ENCODE data around the gene ECT2L.

Gene ECT2L

DNA sequence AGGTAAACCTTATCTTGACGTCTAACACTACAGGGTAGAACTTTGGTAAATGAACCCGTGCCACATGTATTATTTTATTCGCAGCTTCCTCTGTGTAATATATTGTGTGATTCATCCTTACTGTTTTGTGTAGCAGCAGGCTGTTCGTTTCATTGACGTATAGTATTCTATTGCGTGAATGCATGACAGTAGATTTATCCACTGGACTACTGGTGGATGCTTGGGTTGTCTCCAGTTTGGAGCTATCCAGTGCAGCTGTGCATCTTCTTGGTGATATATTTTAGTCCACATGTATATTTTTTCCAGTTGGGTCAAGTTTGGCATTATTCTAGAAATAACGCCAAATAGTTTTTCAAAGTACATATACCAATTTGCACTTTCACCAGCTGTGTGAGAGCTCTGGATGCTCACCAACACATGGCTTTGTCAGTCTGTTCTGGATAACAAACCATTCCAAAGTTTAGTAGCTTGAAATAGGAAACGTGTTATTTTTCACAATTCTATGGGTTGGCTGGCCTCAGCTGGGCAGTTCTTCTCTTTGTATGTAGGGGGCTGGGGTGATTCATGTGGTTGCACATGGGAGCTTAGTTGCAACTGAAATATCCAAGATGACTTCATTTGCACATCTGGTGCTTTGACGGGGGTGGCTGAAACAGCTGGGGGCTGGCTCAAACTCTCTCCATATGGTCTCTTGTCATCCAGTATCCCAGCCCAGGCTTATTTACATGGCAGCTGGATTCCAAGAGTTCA, 9.3 kb downstream of the ECT2L start:
- no peak for DNase-seq

- no peak for DNase-seq
These were observed 11.0 kb downstream of the ECT2L start for GRCh38 chr6:138806889-138807288.

DNA sequence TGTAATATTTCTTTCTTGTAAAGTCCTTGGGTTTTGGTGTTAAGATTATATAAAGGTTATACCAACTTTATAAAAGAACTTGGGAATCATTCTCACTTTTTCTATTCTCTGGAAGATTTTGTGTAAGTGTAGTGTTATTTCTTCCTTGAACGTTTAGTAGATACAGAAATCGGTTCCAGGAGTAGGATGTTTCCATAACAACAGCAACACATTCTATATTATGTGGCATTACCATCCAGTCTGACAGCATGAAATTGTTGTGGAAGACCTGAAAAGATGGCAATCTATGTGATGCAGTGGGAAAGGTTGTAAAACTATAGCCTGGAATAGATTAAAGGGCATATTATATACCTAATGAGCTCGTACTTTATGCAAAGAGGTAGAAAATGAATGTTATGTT, 13.8 kb downstream of the ECT2L start:
- no peak for DNase-seq

DNA sequence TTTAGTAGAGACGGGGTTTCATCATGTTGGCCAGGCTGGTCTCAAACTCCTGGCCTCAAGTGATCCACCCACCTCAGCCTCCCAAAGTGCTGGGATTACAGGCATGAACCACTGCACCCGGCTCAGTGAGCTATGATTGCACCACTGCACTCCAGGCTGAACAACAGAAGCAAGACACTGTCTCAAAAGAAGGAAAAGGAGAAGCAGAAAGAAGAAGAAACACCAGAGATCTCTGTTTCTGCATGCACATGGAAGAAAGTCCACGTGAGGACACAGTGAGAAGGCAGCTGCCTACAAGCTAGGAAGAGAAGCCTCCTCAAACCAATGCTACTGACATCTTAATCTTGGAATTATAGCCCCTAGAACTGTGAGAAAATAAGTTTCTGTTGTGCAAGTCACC, 16.0 kb downstream of the ECT2L start:
- DNase-seq: no peak

- no peak for DNase-seq
These were observed 18.4 kb downstream of the ECT2L start for GRCh38 chr6:138814179-138814834.

DNA sequence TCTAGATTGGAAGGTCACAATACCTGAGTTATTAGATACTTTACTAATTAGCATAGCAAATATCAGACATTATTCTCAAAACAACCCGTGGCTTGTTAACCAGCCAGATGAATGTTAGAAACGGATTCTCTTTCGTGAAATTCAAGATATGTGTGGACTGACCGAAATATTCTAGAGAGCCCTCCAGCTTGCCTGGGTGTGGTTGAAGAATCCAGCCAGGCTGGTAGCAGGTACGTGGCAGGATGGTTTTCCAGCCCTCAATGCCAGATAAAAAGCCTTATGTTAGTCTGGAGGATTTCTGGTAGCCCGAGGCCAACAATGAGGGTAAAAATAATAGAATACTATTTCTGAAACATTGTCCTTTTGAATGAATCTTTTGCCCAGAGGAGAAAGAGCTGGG, 19.3 kb downstream of the ECT2L start:
- no peak for DNase-seq

- no peak for DNase-seq
These were observed 20.1 kb downstream of the ECT2L start for GRCh38 chr6:138815797-138816528.

- DNase-seq: no peak
These were observed 21.9 kb downstream of the ECT2L start for GRCh38 chr6:138817799-138818198.

DNA sequence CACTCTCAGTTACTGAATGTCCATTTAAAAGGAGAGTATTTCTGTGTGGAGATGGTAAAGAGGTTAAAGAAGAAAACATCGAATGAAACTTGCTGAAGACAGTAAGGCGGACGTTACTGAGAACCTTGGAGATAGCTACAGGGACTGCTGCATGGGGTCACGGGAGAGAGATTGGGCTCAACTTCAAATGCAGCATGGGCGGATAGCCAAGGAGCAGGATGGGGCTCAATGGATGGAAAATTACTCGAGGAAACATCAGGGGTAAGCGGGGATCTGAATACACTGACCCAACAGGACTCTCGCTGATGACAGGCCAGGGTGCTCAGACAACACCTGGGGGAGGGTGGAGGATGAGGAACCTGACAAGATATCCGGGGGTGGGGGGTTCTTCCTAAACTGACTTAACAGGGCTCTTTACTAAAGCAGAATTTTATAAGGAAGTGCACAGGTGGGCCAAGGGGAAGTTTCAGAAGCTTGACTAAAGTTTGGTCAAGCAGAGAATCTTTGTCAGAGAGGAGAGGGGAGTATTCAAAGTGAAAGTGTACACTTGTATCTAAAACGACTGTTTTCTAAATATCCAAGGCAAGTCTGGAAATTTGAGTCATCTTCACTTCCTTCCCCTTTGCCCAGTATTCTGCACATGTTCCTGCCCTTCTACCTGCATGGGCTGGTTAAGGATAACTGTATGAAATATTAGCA, 22.8 kb downstream of the ECT2L start:
- no peak for DNase-seq

- no peak for DNase-seq
These were observed 25.6 kb downstream of the ECT2L start for GRCh38 chr6:138821519-138821918.

GRCh38 chr6:138824482-138825144, 28.7 kb downstream of the ECT2L start:
- no peak for DNase-seq

DNA sequence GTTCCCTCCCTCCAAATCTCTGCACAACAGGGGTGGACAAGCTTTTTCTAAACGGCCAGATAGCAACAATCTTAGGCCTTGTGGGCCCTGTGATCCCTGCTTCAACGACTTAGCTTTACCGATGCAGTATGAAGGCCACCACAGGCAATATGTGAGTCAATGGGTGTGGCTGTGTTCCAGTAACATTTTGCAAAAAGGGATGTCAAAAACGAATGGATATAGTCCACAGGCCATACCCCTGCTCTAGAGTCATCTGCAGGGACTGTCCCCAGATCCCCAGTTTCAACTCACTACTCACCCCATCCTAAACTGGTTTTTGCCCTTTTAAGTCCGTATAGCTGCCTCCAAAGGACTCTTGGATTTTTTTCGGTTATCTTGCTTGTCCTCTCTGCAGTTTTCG, 34.4 kb downstream of the ECT2L start:
- DNase-seq: no peak

DNA sequence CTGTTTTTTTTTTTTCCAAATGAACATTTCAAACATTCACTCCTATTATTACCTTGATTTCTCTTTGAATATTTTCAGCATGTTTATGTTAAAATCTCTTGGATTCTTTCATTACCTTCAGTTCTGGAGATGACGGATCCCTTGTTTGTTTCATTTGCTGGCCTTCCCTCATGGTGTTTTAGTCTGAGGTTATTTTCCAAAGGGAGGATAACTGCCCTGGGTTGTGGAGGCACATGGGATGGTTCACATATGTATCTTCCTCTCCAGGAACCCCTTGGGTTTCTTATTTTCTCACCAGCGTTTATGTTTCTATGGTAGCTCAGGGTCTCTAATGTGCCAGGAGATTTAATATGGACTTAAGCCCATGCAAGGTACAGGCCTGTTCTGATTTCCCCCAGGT, 36.3 kb downstream of the ECT2L start:
- no peak for DNase-seq

DNA sequence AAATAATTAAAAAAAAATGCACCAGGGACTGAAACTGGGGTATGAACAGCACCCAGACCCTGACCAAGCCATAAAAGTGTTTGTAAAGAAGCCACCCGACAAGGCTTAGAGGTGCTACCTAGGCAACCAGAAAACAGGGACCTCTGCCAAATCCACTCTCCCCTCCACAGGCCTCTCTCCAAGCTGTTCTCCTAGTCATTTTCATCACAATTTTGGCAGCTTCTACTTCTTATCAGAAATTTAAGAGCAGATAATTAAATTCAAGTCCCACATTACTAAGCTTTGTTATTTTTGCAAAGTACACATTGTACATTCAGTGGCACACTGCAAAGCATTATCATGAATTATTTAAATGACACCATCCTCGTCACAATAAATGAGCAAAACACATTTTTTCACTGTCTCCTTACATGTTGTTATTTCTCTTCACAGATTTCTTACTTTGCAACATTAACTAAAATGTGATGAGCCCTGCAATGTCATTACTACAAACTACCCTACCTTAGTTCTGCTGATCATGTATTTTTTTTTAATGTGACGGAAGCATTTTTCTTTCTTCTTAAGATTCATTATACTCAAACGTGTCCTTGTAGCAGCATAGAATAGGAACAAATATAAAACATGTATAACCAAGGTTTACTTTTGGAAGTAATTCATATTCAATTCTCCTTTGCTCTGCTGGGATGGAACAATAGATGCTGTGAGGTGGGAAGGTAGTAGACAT, 38.1 kb downstream of the ECT2L start:
- DNase-seq: no peak

GRCh38 chr6:138837246-138837645, 41.4 kb downstream of the ECT2L start:
- DNase-seq: no peak

DNA sequence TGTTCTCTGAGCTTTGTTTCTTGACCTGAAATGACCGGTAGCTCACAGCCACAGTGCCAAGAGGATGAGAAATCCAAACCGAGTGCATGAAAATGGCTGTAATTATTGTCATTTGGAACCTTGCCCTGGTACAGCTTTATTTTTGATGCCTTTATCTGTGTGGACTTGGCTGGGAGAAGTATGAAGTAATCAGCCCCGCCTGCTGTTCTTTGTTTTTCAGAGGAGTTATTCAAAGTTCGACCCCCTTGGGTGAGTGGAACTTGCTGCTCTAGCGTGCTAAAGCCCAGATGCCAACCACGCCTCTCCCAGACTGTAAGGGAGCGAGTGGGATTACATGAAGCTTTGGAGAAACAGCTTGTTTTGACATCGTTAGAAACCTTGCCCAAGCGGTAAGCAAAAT, 48.3 kb downstream of the ECT2L start:
- no peak for DNase-seq

GRCh38 chr6:138847884-138848283, 52.0 kb downstream of the ECT2L start:
- DNase-seq: no peak

DNA sequence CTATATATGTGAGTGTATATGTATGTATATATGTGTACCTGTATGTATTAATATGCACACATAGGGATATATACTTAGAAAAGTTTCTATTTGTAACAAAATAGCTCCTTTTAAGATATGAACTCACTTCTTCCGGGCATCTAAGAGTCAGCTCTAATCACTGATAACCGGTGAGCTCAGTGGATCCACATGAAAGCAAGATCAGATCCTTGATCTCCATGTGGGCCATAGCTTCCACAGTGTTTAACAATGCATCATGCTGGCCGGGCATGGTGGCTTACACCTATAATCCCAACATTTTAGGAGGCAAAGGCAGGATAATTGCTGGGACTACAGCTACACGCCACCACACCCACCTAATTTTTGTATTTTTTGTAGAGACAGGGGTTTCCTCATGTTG, 52.6 kb downstream of the ECT2L start:
- no peak for DNase-seq

DNA sequence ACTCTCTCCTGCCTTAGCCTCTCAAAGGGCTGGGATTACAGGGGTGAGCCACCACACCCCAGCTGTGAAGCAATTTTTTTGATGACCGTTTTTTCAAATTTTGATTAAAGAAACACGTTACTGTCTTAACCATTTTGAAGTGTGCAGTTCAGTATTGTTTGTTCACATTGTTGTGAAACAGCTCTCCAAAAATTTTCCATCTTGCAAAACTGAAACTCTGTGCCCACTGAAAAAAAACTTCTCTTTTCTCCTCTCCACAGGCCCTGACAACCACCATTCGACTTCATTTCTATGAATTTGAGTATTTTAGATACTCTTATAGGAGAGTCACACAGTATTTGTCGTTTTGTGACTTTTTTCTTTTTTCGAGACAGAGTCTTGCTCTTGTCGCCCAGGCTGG, 53.9 kb downstream of the ECT2L start:
- DNase-seq: no peak

GRCh38 chr6:138856654-138857053, 60.8 kb downstream of the ECT2L start:
- DNase-seq: no peak

GRCh38 chr6:138857775-138858174, 61.9 kb downstream of the ECT2L start:
- DNase-seq: no peak

GRCh38 chr6:138862456-138862855, 66.6 kb downstream of the ECT2L start:
- DNase-seq: no peak

Data from stimulated activated CD4-positive, alpha-beta T cell treated with anti-CD3 and anti-CD28 coated beads, Interleukin-4, amount 100 ng/mL, for 4 hours (primary cell).